Measurements from ENCODE around the gene FLNB.

- TF ChIP-seq CTCF (IDR thresholded peaks at IDR 0.05) (no peak), POLR2A (IDR thresholded peaks at IDR 0.05) (no peak)
Measured at GRCh38 chr3:58010562-58010961, 2.3 kb downstream of the FLNB start.

All from prostate gland (tissue), 2 donors.